HuH-7.5 (cell line): Measurements from ENCODE around the gene NEUROD2.

Experiments
- DNase-seq: peaks from one replicate; pipeline ENCODE4 v3.0.0; 2011; ENCODE audit warnings: low spot score

NEUROD2 gene

GRCh38 chr17:39618956-39619785 lies 11.5 kb upstream of the NEUROD2 start:
- no peak for DNase-seq

- DNase-seq, result no peak
Observed at GRCh38 chr17:39618246-39618913, 10.7 kb upstream of the NEUROD2 start.

- peak; percentile 53 for DNase-seq
Observed at GRCh38 chr17:39617446-39618245, 9.9 kb upstream of the NEUROD2 start.

GRCh38 chr17:39617100-39617445 lies 9.4 kb upstream of the NEUROD2 start:
- no peak for DNase-seq

- no peak for DNase-seq
Observed at GRCh38 chr17:39615434-39615833, 7.7 kb upstream of the NEUROD2 start.

GRCh38 chr17:39614545-39615157 lies 6.9 kb upstream of the NEUROD2 start:
- DNase-seq, result no peak

- DNase-seq, result no peak
Observed at GRCh38 chr17:39612935-39613464, 5.3 kb upstream of the NEUROD2 start.

- no peak for DNase-seq
Observed at GRCh38 chr17:39612291-39612894, 4.7 kb upstream of the NEUROD2 start.

- no peak for DNase-seq
Observed at GRCh38 chr17:39611401-39612112, 3.8 kb upstream of the NEUROD2 start.

- no peak for DNase-seq
Observed at GRCh38 chr17:39609416-39610025, 1.8 kb upstream of the NEUROD2 start.

- no peak for DNase-seq
Observed at GRCh38 chr17:39608142-39608981, 642 bp upstream of the NEUROD2 start.

- no peak for DNase-seq
Observed at GRCh38 chr17:39607057-39607850, 466 bp downstream of the NEUROD2 start.

- no peak for DNase-seq
Observed at GRCh38 chr17:39606434-39607056, 1.2 kb downstream of the NEUROD2 start.

- DNase-seq, result no peak
Observed at GRCh38 chr17:39605492-39606433, 2.0 kb downstream of the NEUROD2 start.

GRCh38 chr17:39604911-39605491 lies 2.7 kb downstream of the NEUROD2 start:
- DNase-seq, result no peak

- no peak for DNase-seq
Observed at GRCh38 chr17:39603304-39604016, 4.3 kb downstream of the NEUROD2 start.
